Endothelial cell of umbilical vein (primary cell): ENCODE measurements around the gene SRGAP1. TPM values are rescaled to one million over a fixed set of nuclear protein-coding genes. Genes with fewer than 3 reads are reported as not detected.

Source experiments
- BruUV-seq: library from RNA; stranded (reverse); fragments of 400-500 nt; replicated peaks from 2 replicates; lab custom pipeline; 2021; lab: Mats Ljungman, UMichigan
- CTCF ChIA-PET: fragments of 300-600, 350-600 bp; sonication (Branson Sonifier 250); formaldehyde crosslinking; loops from one replicate; lab custom pipeline; 2021; ENCODE audit warnings: antibody characterized with exemption, inconsistent platforms; lab: Charles Lee
- POLR2A ChIA-PET: fragments of 300-600, 350-600 bp; sonication (Branson Sonifier 250); formaldehyde crosslinking; loops from one replicate; lab custom pipeline; 2021; ENCODE audit warnings: antibody characterized with exemption, inconsistent platforms; lab: Charles Lee
- DNase-seq: peaks from one replicate; pipeline ENCODE4 v3.0.0-alpha.2; 2011; ENCODE audit warnings: low read depth, low spot score
- FAIRE-seq: peaks from 2 replicates; lab custom pipeline; 2011; peaks lifted over from hg19 to GRCh38; lab: Jason Lieb, UNC
- H2AFZ ChIP-seq: 2 replicates; pipeline ENCODE4 v1.6.0; 2012; ENCODE audit warnings: low read depth, low read length, control low read depth, inconsistent platforms
- H3K27ac ChIP-seq: 2 replicates; pipeline ENCODE4 v1.5.1; 2011; ENCODE audit warnings: low read depth, mild to moderate bottlenecking, control low read depth, low read length, moderate library complexity; ENCODE audit not compliant: insufficient read depth
- H3K27me3 ChIP-seq, 2 experiments: 2 replicates each; pipeline versions ENCODE4 v1.6.0 to v1.6.1; 2011; ENCODE audit warnings: low read length in 2 of 2, mixed read lengths in 1 of 2; ENCODE audit not compliant: control insufficient read depth in 2 of 2, insufficient read depth in 2 of 2
- H3K36me3 ChIP-seq, 2 experiments: 2 replicates in 1 of 2; 3 replicates in 1 of 2; pipeline ENCODE4 v1.5.1; 2011; ENCODE audit warnings: low read length in 2 of 2, mild to moderate bottlenecking in 1 of 2, moderate library complexity in 1 of 2; ENCODE audit not compliant: control insufficient read depth in 2 of 2, insufficient read depth in 2 of 2; ENCODE audit errors: extremely low read depth in 1 of 2
- H3K4me1 ChIP-seq: 3 replicates; pipeline ENCODE4 v1.5.1; 2011; ENCODE audit warnings: mild to moderate bottlenecking, low read length; ENCODE audit not compliant: control insufficient read depth, insufficient read depth; ENCODE audit errors: extremely low read depth
- H3K4me2 ChIP-seq: 2 replicates; pipeline ENCODE4 v1.6.1; 2011; ENCODE audit warnings: low read length, control low read depth, mixed read lengths; ENCODE audit not compliant: insufficient read depth
- H3K4me3 ChIP-seq, 3 experiments: fragments of 200-600 bp in 1 of 3; sonication (generic), shearing (Covaris generic) in 1 of 3; replicated peaks in 1 of 3; 2 replicates each; pipeline ENCODE4 v1.5.1; 2011 to 2016; ENCODE audit warnings: control low read depth in 3 of 3, low read length in 3 of 3, mild to moderate bottlenecking in 2 of 3, inconsistent platforms in 1 of 3, low read depth in 1 of 3, moderate library complexity in 1 of 3; ENCODE audit not compliant: insufficient read depth in 1 of 3
- H3K79me2 ChIP-seq: 2 replicates; pipeline ENCODE4 v1.6.0; 2012; ENCODE audit warnings: low read length, inconsistent platforms; ENCODE audit not compliant: control insufficient read depth, insufficient read depth
- H3K9ac ChIP-seq: replicated peaks from 2 replicates; pipeline ENCODE3; 2011; ENCODE audit warnings: low read length, control low read depth; ENCODE audit not compliant: insufficient read depth; ENCODE audit errors: extremely low read depth
- H3K9me1 ChIP-seq: replicated peaks from 3 replicates; pipeline ENCODE4 v1.6.0; 2011; ENCODE audit warnings: mild to moderate bottlenecking, low read length; ENCODE audit not compliant: control insufficient read depth, insufficient read depth; ENCODE audit errors: extremely low read depth
- H3K9me3 ChIP-seq: replicated peaks from 2 replicates; pipeline ENCODE4 v1.5.1; 2012; ENCODE audit warnings: low read length, inconsistent platforms; ENCODE audit not compliant: control insufficient read depth, insufficient read depth
- H4K20me1 ChIP-seq: replicated peaks from 2 replicates; pipeline ENCODE3; 2011; ENCODE audit warnings: mild to moderate bottlenecking, low read length; ENCODE audit not compliant: control insufficient read depth, insufficient read depth; ENCODE audit errors: extremely low read depth
- EZH2 ChIP-seq: IDR thresholded peaks from 2 replicates; pipeline ENCODE4 v1.6.1; 2012; ENCODE audit warnings: borderline replicate concordance, low read depth, mild to moderate bottlenecking, moderate library complexity, low read length, inconsistent platforms; ENCODE audit not compliant: severe bottlenecking
- FOS ChIP-seq: IDR thresholded peaks from 2 replicates; pipeline ENCODE4 v1.6.1; 2011; ENCODE audit warnings: mild to moderate bottlenecking, low read length, moderate library complexity, borderline replicate concordance; ENCODE audit not compliant: insufficient read depth
- GATA2 ChIP-seq: IDR thresholded peaks from 2 replicates; pipeline ENCODE4 v1.7.0; 2011; ENCODE audit warnings: low read depth, mild to moderate bottlenecking, moderate library complexity, mixed read lengths, low read length; ENCODE audit not compliant: insufficient read length, insufficient read depth
- JUN ChIP-seq: IDR thresholded peaks from 2 replicates; pipeline ENCODE4 v1.6.1; 2011; ENCODE audit warnings: borderline replicate concordance, low read depth; ENCODE audit not compliant: insufficient read length, insufficient read depth
- MYC ChIP-seq: IDR thresholded peaks from one replicate; pipeline ENCODE4 v1.6.1; 2011; ENCODE audit warnings: mild to moderate bottlenecking, low read depth, low read length
- POLR2A ChIP-seq: IDR thresholded peaks from 2 replicates; pipeline ENCODE4 v1.6.1; 2012; ENCODE audit warnings: low read depth, mild to moderate bottlenecking, control low read depth, low read length
- POLR2AphosphoS5 ChIP-seq: IDR thresholded peaks from 2 replicates; pipeline ENCODE4 v1.6.1; 2012; ENCODE audit warnings: low read depth, mild to moderate bottlenecking, control low read depth, low read length, moderate library complexity; ENCODE audit not compliant: insufficient read depth
- dilution Hi-C: fragments of 300-500 bp; cut with MboI; formaldehyde crosslinking; loops from one replicate; pipeline ENCODE4 v1.15.0; 2019; ENCODE audit warnings: low sequenced_read_pairs; ENCODE audit not compliant: extremely low pct_ligation_motif_present
- intact Hi-C: fragments of 100-400 bp; cut with micrococcal nuclease; formaldehyde crosslinking; loops from one replicate; pipeline ENCODE4 v1.10.0; 2022
- polyA plus RNA-seq, 4 experiments: library from polyadenylated mRNA; depleted of rRNA in 3 of 4; stranded (reverse) in 3 of 4; unstranded in 1 of 4; fragments of >200 nt; gene quantifications; 2 replicates each; pipeline versions ENCODE4 v1.2.1 to v1.2.3, GENCODE V29; 2011 to 2012; ENCODE audit warnings: missing spikeins in 1 of 4
- total RNA-seq: library from RNA; stranded (reverse); gene quantifications from 2 replicates; pipeline ENCODE4 v1.2.3, GENCODE V29; 2021
- TF ChIP-seq, protein P1 (sequence below): IDR thresholded peaks from 2 replicates; pipeline ENCODE4 v1.6.1; 2011; ENCODE audit not compliant: insufficient read depth, insufficient read length
- TF ChIP-seq, protein P2 (sequence below), 2 donors: IDR thresholded peaks; 1 replicate in 1 of 2; 2 replicates in 1 of 2; pipeline ENCODE4 v1.5.1; 2011; ENCODE audit warnings: low read length in 2 of 2, mild to moderate bottlenecking in 2 of 2, moderate library complexity in 2 of 2, control low read depth in 1 of 2, inconsistent platforms in 1 of 2, low read depth in 1 of 2; ENCODE audit not compliant: insufficient read depth in 1 of 2; ENCODE audit errors: extremely low read depth in 1 of 2

SRGAP1 gene
- total and polyA plus RNA-seq, 2 donors (not counting 3 experiments of a cell fraction or from before 2014, with no cell fraction given), result 4.9 to 16.3 TPM

DNA sequence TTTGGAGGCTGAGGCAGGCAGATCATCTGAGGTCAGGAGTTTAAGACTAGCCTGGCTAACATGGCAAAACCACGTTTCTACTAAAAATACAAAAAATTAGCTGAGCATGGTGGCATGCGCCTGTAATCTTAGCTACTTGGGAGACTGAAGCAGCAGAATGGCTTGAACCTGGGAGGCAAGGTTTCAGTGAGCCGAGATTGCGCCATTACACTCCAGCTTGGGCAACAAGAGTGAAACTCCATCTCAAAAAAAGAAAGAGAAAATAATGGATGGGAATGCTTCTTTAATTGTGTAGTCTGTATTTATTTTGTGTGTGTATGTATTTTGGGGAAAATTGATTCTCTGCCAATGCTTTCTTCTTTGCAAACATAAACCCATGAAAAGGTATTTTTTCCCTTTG, 32.5 kb downstream of the SRGAP1 start:
- Histone ChIP-seq H3K79me2 (peaks cover 12% of the 10 kb centered on the region), H4K20me1 (no peaks in the 10 kb centered on the region)
- FAIRE-seq, result no peak

More for the DNA sequence above, 32.5 kb downstream of the SRGAP1 start:
- no peak overlapping the region for H3K9ac ChIP-seq
- TF ChIP-seq, protein P1, sequence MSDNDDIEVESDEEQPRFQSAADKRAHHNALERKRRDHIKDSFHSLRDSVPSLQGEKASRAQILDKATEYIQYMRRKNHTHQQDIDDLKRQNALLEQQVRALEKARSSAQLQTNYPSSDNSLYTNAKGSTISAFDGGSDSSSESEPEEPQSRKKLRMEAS, result no peak
- TF ChIP-seq FOS (no peak), MYC (no peak), POLR2A (no peak), GATA2 (no peak), JUN (no peak), EZH2 (no peak), POLR2AphosphoS5 (no peak)
- TF ChIP-seq, protein P2, sequence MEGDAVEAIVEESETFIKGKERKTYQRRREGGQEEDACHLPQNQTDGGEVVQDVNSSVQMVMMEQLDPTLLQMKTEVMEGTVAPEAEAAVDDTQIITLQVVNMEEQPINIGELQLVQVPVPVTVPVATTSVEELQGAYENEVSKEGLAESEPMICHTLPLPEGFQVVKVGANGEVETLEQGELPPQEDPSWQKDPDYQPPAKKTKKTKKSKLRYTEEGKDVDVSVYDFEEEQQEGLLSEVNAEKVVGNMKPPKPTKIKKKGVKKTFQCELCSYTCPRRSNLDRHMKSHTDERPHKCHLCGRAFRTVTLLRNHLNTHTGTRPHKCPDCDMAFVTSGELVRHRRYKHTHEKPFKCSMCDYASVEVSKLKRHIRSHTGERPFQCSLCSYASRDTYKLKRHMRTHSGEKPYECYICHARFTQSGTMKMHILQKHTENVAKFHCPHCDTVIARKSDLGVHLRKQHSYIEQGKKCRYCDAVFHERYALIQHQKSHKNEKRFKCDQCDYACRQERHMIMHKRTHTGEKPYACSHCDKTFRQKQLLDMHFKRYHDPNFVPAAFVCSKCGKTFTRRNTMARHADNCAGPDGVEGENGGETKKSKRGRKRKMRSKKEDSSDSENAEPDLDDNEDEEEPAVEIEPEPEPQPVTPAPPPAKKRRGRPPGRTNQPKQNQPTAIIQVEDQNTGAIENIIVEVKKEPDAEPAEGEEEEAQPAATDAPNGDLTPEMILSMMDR (IDR thresholded peaks at IDR 0.05; ENCODE audit: extremely low read depth in 1 of 2, insufficient read depth in 1 of 2, low read depth in 1 of 2, low read length in 2 of 2), result no peak
- intact Hi-C loops (no loop called here), dilution Hi-C loops (no loop called here)
- BruUV-seq, result no TSS peak
- no peaks in the 10 kb centered on the region for H3K9me1 ChIP-seq
- no peak overlapping the region for H3K4me3 ChIP-seq
- no peak overlapping the region for H3K4me2 ChIP-seq
- DNase-seq, result no peak
- ChIA-PET POLR2A (no interaction called here), CTCF (interaction anchor here (0.8 to 1.9 kb wide), 2 partner anchors 11 to 21 kb away, joined by 3 to 7 read pairs; no protein-coding TSS in a partner anchor)
- H3K4me1 ChIP-seq, result no peaks in the 10 kb centered on the region
- no peak overlapping the region for H3K27ac ChIP-seq
- no peaks in the 10 kb centered on the region for H3K9me3 ChIP-seq
- H2AFZ ChIP-seq, result no peak overlapping the region
- H3K36me3 ChIP-seq, result no peaks in the 10 kb centered on the region
- no peaks in the 10 kb centered on the region for H3K27me3 ChIP-seq
